Esophagus muscularis mucosa (tissue), 4 donors: ENCODE measurements around the gene TRIM14.

Experiments used
- CTCF ChIP-seq, 3 experiments: fragments of 200-600 bp in 2 of 3; fragments of 450-650 bp in 1 of 3; sonication (generic) in 2 of 3; IDR thresholded peaks; one replicate each; pipeline ENCODE4 v1.5.1; 2017 to 2019; ENCODE audit warnings: antibody characterized with exemption in 3 of 3, mild to moderate bottlenecking in 2 of 3, moderate library complexity in 1 of 3
- EP300 ChIP-seq: sonication (generic); formaldehyde crosslinking; IDR thresholded peaks from one replicate; pipeline ENCODE4 v1.6.1; 2017; ENCODE audit warnings: antibody characterized with exemption
- POLR2A ChIP-seq: fragments of 450-650 bp; IDR thresholded peaks from one replicate; pipeline ENCODE4 v1.6.1; 2017; ENCODE audit warnings: antibody characterized with exemption, moderate library complexity, mild to moderate bottlenecking, low read depth

GRCh38 chr9:98136489-98136888 is 17.5 kb upstream of the TRIM14 start:
- TF ChIP-seq POLR2A (no peak), CTCF (IDR thresholded peaks at IDR 0.05) (no peak), EP300 (no peak)
